ENCODE measurements around the gene MBNL1. TPM values are rescaled to one million over a fixed set of nuclear protein-coding genes. Genes with fewer than 3 reads are reported as not detected.
"Not testable (repeated sequence)": the region's sequence is repeated elsewhere in the genome, so short reads cannot be mapped to it uniquely, and the experiment has no call there.

Gene MBNL1
- total and polyA plus RNA-seq, 4 donors: 25.8 to 121 (median 71.9) TPM

GRCh38 chr3:152436707-152437590, 168.2 kb downstream of the MBNL1 start:
- H3K27ac ChIP-seq (ENCODE audit: low read depth, low read length): no peak overlapping the region
- no peaks in the 10 kb centered on the region for H3K27me3 ChIP-seq (ENCODE audit: control insufficient read depth, insufficient read depth, low read length)
- DNase-seq (ENCODE audit: low read depth in 4 of 6, low spot score in 6 of 6): no peak
- whole genome bisulfite sequencing (ENCODE audit: insufficient coverage): 33% methylated on average over 1 of the region's 7 CpGs
- peaks cover 2% of the 10 kb centered on the region for H3K36me3 ChIP-seq (ENCODE audit: control insufficient read depth, insufficient read depth, low read length)
- H3K9me3 ChIP-seq (ENCODE audit: control insufficient read depth, insufficient read depth, low read length): peaks cover 4% of the 10 kb centered on the region
- H3K4me1 ChIP-seq (ENCODE audit: control insufficient read depth, insufficient read depth, low read length): no peaks in the 10 kb centered on the region
- no peak overlapping the region for H3K4me3 ChIP-seq (ENCODE audit: low read depth, low read length)

GRCh38 chr3:152438181-152438580, 169.5 kb downstream of the MBNL1 start:
- no CpG with 5 or more reads among the region's 1 CpG for WGBS (ENCODE audit: insufficient coverage)
- H3K4me3 ChIP-seq (ENCODE audit: low read depth, low read length): no peak overlapping the region
- no peak overlapping the region for H3K27ac ChIP-seq (ENCODE audit: low read depth, low read length)
- H3K9me3 ChIP-seq (ENCODE audit: control insufficient read depth, insufficient read depth, low read length): peaks cover 4% of the 10 kb centered on the region
- H3K27me3 ChIP-seq (ENCODE audit: control insufficient read depth, insufficient read depth, low read length): no peaks in the 10 kb centered on the region
- DNase-seq (ENCODE audit: low read depth in 4 of 6, low spot score in 6 of 6): no peak
- peaks cover 2% of the 10 kb centered on the region for H3K36me3 ChIP-seq (ENCODE audit: control insufficient read depth, insufficient read depth, low read length)
- H3K4me1 ChIP-seq (ENCODE audit: control insufficient read depth, insufficient read depth, low read length): no peaks in the 10 kb centered on the region

- H3K4me1 ChIP-seq (ENCODE audit: control insufficient read depth, insufficient read depth, low read length): no peaks in the 10 kb centered on the region
- peaks cover 4% of the 10 kb centered on the region for H3K9me3 ChIP-seq (ENCODE audit: control insufficient read depth, insufficient read depth, low read length)
- no peak for DNase-seq (ENCODE audit: low read depth in 4 of 6, low spot score in 6 of 6)
- no peak overlapping the region for H3K4me3 ChIP-seq (ENCODE audit: low read depth, low read length)
- WGBS (ENCODE audit: insufficient coverage): no CpG with 5 or more reads among the region's 6 CpGs
- H3K27me3 ChIP-seq (ENCODE audit: control insufficient read depth, insufficient read depth, low read length): no peaks in the 10 kb centered on the region
- H3K36me3 ChIP-seq (ENCODE audit: control insufficient read depth, insufficient read depth, low read length): no peaks in the 10 kb centered on the region
- no peak overlapping the region for H3K27ac ChIP-seq (ENCODE audit: low read depth, low read length)
Measured at GRCh38 chr3:152438706-152439105, 170.0 kb downstream of the MBNL1 start.

GRCh38 chr3:152440243-152440642, 171.5 kb downstream of the MBNL1 start:
- H3K9me3 ChIP-seq (ENCODE audit: control insufficient read depth, insufficient read depth, low read length); H3K4me1 ChIP-seq (ENCODE audit: control insufficient read depth, insufficient read depth, low read length); H3K36me3 ChIP-seq (ENCODE audit: control insufficient read depth, insufficient read depth, low read length); DNase-seq (ENCODE audit: low read depth in 4 of 6, low spot score in 6 of 6); H3K27me3 ChIP-seq (ENCODE audit: control insufficient read depth, insufficient read depth, low read length); H3K4me3 ChIP-seq (ENCODE audit: low read depth, low read length); H3K27ac ChIP-seq (ENCODE audit: low read depth, low read length): not testable (repeated sequence)
- WGBS (ENCODE audit: insufficient coverage): 100% methylated on average over 1 of the region's 5 CpGs

GRCh38 chr3:152443212-152444023, 174.7 kb downstream of the MBNL1 start:
- H3K36me3 ChIP-seq (ENCODE audit: control insufficient read depth, insufficient read depth, low read length): no peaks in the 10 kb centered on the region
- no peak overlapping the region for H3K4me3 ChIP-seq (ENCODE audit: low read depth, low read length)
- DNase-seq (ENCODE audit: low read depth in 4 of 6, low spot score in 6 of 6): no peak
- no peak overlapping the region for H3K27ac ChIP-seq (ENCODE audit: low read depth, low read length)
- H3K27me3 ChIP-seq (ENCODE audit: control insufficient read depth, insufficient read depth, low read length): no peaks in the 10 kb centered on the region
- H3K9me3 ChIP-seq (ENCODE audit: control insufficient read depth, insufficient read depth, low read length): no peaks in the 10 kb centered on the region
- whole genome bisulfite sequencing (ENCODE audit: insufficient coverage): no CpG with 5 or more reads among the region's 3 CpGs
- no peaks in the 10 kb centered on the region for H3K4me1 ChIP-seq (ENCODE audit: control insufficient read depth, insufficient read depth, low read length)

- H3K27ac ChIP-seq (ENCODE audit: low read depth, low read length): no peak overlapping the region
- no peaks in the 10 kb centered on the region for H3K9me3 ChIP-seq (ENCODE audit: control insufficient read depth, insufficient read depth, low read length)
- WGBS (ENCODE audit: insufficient coverage): 0% methylated on average over 1 of the region's 8 CpGs
- DNase-seq (ENCODE audit: low read depth in 4 of 6, low spot score in 6 of 6): peak; percentile 17 to 88 (median 30)
- H3K27me3 ChIP-seq (ENCODE audit: control insufficient read depth, insufficient read depth, low read length): no peaks in the 10 kb centered on the region
- H3K4me3 ChIP-seq (ENCODE audit: low read depth, low read length): no peak overlapping the region
- no peaks in the 10 kb centered on the region for H3K36me3 ChIP-seq (ENCODE audit: control insufficient read depth, insufficient read depth, low read length)
- no peaks in the 10 kb centered on the region for H3K4me1 ChIP-seq (ENCODE audit: control insufficient read depth, insufficient read depth, low read length)
Measured at GRCh38 chr3:152444029-152444641, 175.4 kb downstream of the MBNL1 start.

- Histone ChIP-seq H3K27me3 (ENCODE audit: control insufficient read depth, insufficient read depth, low read length) (no peaks in the 10 kb centered on the region), H3K36me3 (ENCODE audit: control insufficient read depth, insufficient read depth, low read length) (no peaks in the 10 kb centered on the region), H3K27ac (ENCODE audit: low read depth, low read length) (no peak overlapping the region), H3K9me3 (ENCODE audit: control insufficient read depth, insufficient read depth, low read length) (no peaks in the 10 kb centered on the region), H3K4me3 (ENCODE audit: low read depth, low read length) (no peak overlapping the region), H3K4me1 (ENCODE audit: control insufficient read depth, insufficient read depth, low read length) (no peaks in the 10 kb centered on the region)
- DNase-seq (ENCODE audit: low read depth in 4 of 6, low spot score in 6 of 6): no peak
- 91% methylated on average over 4 of the region's 6 CpGs for WGBS (ENCODE audit: insufficient coverage)
Measured at GRCh38 chr3:152445212-152445611, 176.5 kb downstream of the MBNL1 start.

- Histone ChIP-seq H3K4me1 (ENCODE audit: control insufficient read depth, insufficient read depth, low read length) (no peaks in the 10 kb centered on the region), H3K4me3 (ENCODE audit: low read depth, low read length) (no peak overlapping the region), H3K36me3 (ENCODE audit: control insufficient read depth, insufficient read depth, low read length) (no peaks in the 10 kb centered on the region), H3K27me3 (ENCODE audit: control insufficient read depth, insufficient read depth, low read length) (no peaks in the 10 kb centered on the region), H3K9me3 (ENCODE audit: control insufficient read depth, insufficient read depth, low read length) (no peaks in the 10 kb centered on the region), H3K27ac (ENCODE audit: low read depth, low read length) (no peak overlapping the region)
- no peak for DNase-seq (ENCODE audit: low read depth in 4 of 6, low spot score in 6 of 6)
- WGBS (ENCODE audit: insufficient coverage): 84% methylated on average over 3 of the region's 7 CpGs
Measured at GRCh38 chr3:152446495-152446894, 177.8 kb downstream of the MBNL1 start.

GRCh38 chr3:152447511-152447910, 178.8 kb downstream of the MBNL1 start:
- WGBS (ENCODE audit: insufficient coverage): no CpG with 5 or more reads among the region's 3 CpGs
- no peaks in the 10 kb centered on the region for H3K4me1 ChIP-seq (ENCODE audit: control insufficient read depth, insufficient read depth, low read length)
- H3K4me3 ChIP-seq (ENCODE audit: low read depth, low read length): no peak overlapping the region
- H3K27me3 ChIP-seq (ENCODE audit: control insufficient read depth, insufficient read depth, low read length): no peaks in the 10 kb centered on the region
- no peak overlapping the region for H3K27ac ChIP-seq (ENCODE audit: low read depth, low read length)
- no peaks in the 10 kb centered on the region for H3K9me3 ChIP-seq (ENCODE audit: control insufficient read depth, insufficient read depth, low read length)
- no peak for DNase-seq (ENCODE audit: low read depth in 4 of 6, low spot score in 6 of 6)
- no peaks in the 10 kb centered on the region for H3K36me3 ChIP-seq (ENCODE audit: control insufficient read depth, insufficient read depth, low read length)

Measured in spinal cord (tissue), 10 donors.